Osteocyte (in vitro differentiated cells): ENCODE results near the gene COL10A1. TPM values are rescaled to one million over a fixed set of nuclear protein-coding genes. Genes with fewer than 3 reads are reported as not detected.

Experiments
- DNase-seq: peaks from one replicate; pipeline ENCODE4 v3.0.0; 2021; ENCODE audit warnings: mixed read lengths; ENCODE audit not compliant: unreplicated experiment; ENCODE audit errors: extremely low spot score
- H3K27ac Mint-ChIP-seq: one replicate; pipeline ENCODE4 v1.8.0; 2021; ENCODE audit warnings: mild to moderate bottlenecking, mixed read lengths; ENCODE audit not compliant: unreplicated experiment
- H3K27me3 Mint-ChIP-seq: one replicate; pipeline ENCODE4 v1.8.0; 2021; ENCODE audit warnings: mixed read lengths; ENCODE audit not compliant: unreplicated experiment
- H3K36me3 Mint-ChIP-seq: one replicate; pipeline ENCODE4 v1.8.0; 2021; ENCODE audit warnings: mixed read lengths; ENCODE audit not compliant: unreplicated experiment
- H3K4me1 Mint-ChIP-seq: one replicate; pipeline ENCODE4 v1.8.0; 2021; ENCODE audit warnings: mixed read lengths; ENCODE audit not compliant: unreplicated experiment
- H3K4me3 Mint-ChIP-seq: one replicate; pipeline ENCODE4 v1.8.0; 2021; ENCODE audit warnings: mild to moderate bottlenecking, moderate library complexity, mixed read lengths; ENCODE audit not compliant: unreplicated experiment
- H3K9me3 Mint-ChIP-seq: one replicate; pipeline ENCODE4 v1.8.0; 2021; ENCODE audit warnings: mixed read lengths; ENCODE audit not compliant: unreplicated experiment
- total RNA-seq: library from RNA; stranded (reverse); gene quantifications from 2 replicates; pipeline ENCODE4 v1.2.1, GENCODE V29; 2021
- TF ChIP-seq, protein P1 (sequence below): fragments of 200-600 bp; sonication (generic); IDR thresholded peaks from 2 replicates; pipeline ENCODE4 v1.5.0; 2021; ENCODE audit warnings: antibody characterized with exemption, mild to moderate bottlenecking, moderate library complexity

The COL10A1 gene
- total RNA-seq, 1 donor from 2014 or later, result not detected

DNA sequence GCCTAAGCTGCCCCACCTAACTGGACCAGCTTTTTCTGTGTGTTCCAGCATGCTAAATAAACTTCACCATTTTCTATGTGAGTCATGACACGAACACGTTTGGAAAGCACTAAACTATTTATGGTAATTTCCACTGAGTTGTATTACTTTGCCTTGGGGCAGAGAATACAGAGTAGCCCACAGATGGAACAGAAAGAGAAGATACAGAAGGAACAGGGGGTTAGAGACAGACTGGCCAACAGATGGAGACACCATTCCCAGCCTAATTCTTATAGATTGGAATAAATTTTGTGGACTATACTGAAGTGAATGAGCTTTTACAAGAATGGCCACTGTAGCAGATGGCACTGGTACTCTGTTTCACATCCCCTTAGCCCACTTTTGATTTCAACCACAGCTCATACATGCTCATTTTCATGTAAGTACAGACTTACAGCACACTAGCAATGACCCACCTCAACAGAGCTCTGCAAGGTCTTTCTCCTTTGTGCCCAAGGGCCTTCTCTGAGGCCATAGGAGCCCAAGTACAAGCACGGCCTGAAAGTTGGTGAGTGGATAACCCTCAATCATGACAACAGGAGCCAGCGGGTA, 38.4 kb downstream of the COL10A1 start:
- peak overlapping the region; percentile 1 for H3K27ac Mint-ChIP-seq
- no peaks in the 10 kb centered on the region for H3K27me3 Mint-ChIP-seq
- TF ChIP-seq, protein P1, sequence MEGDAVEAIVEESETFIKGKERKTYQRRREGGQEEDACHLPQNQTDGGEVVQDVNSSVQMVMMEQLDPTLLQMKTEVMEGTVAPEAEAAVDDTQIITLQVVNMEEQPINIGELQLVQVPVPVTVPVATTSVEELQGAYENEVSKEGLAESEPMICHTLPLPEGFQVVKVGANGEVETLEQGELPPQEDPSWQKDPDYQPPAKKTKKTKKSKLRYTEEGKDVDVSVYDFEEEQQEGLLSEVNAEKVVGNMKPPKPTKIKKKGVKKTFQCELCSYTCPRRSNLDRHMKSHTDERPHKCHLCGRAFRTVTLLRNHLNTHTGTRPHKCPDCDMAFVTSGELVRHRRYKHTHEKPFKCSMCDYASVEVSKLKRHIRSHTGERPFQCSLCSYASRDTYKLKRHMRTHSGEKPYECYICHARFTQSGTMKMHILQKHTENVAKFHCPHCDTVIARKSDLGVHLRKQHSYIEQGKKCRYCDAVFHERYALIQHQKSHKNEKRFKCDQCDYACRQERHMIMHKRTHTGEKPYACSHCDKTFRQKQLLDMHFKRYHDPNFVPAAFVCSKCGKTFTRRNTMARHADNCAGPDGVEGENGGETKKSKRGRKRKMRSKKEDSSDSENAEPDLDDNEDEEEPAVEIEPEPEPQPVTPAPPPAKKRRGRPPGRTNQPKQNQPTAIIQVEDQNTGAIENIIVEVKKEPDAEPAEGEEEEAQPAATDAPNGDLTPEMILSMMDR, result peak; percentile 42
- no peaks in the 10 kb centered on the region for H3K9me3 Mint-ChIP-seq
- no peak overlapping the region for H3K4me3 Mint-ChIP-seq
- H3K4me1 Mint-ChIP-seq, result peaks cover 14% of the 10 kb centered on the region
- H3K36me3 Mint-ChIP-seq, result no peaks in the 10 kb centered on the region
- no peak for DNase-seq

DNA sequence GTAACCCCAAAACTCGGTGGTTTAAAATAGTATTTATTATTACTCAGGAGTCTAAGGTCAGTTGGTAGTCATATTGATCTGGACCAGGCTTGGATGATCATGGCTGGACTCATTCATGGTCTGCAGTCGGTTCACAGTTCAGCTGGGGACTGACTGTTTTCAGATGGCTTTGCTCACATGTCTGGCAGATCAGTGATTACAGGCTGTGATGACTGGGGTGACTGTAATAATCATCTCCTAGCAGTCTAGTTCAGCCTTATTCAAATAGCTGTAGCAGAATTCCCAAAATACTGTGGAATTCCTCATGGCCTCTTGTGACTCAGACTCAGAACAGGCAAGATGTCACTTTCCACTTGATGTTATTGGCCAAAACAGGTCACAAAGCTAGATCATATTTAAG, 41.6 kb downstream of the COL10A1 start:
- H3K36me3 Mint-ChIP-seq, result no peaks in the 10 kb centered on the region
- H3K4me3 Mint-ChIP-seq, result no peak overlapping the region
- TF ChIP-seq, protein P1, result no peak
- no peaks in the 10 kb centered on the region for H3K27me3 Mint-ChIP-seq
- H3K9me3 Mint-ChIP-seq, result no peaks in the 10 kb centered on the region
- DNase-seq, result no peak
- no peak overlapping the region for H3K27ac Mint-ChIP-seq
- peaks cover 14% of the 10 kb centered on the region for H3K4me1 Mint-ChIP-seq

DNA sequence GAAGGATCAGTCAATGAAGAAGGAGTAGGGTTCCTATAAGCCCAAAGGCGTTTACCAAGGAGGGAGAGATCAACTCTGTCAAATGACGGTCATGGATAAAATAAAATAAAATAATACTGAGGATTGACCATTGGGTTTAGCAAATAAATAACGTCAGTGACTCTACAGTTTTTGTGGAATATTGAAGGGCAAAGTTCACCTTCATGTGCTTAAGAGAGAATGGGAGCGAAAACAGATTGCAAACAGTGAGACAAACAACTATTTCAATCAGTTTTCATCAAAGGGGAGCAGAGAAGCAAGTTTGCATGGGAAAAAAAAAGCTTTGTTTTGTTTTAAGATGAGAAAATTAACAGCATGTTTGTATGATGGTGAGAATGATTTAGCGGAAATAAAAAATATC, 42.9 kb downstream of the COL10A1 start:
- Mint-ChIP-seq H3K4me3 (no peak overlapping the region), H3K27ac (no peak overlapping the region)
- DNase-seq, result no peak

DNA sequence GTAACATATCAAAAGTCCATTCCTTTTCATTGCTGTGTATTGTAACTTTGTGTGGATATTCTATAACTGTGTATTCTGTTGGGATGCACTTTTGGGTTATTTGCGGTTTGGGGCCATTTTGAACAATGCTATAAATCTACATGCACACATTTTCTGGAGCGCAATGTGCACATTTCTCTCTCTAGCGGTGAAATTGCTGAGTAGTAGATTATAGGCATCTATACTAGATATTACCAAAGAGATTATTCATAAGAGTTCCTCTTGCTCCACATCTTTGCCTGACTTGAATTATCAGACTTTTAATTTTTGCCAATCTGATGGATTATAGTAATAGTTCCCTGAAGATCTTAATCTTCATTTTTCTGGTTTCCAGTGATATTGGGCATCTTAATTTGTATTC, 47.0 kb downstream of the COL10A1 start:
- no peaks in the 10 kb centered on the region for H3K27me3 Mint-ChIP-seq
- DNase-seq, result no peak

More for the DNA sequence above, 42.9 kb downstream of the COL10A1 start:
- no peaks in the 10 kb centered on the region for H3K9me3 Mint-ChIP-seq
- peaks cover 12% of the 10 kb centered on the region for H3K4me1 Mint-ChIP-seq
- no peaks in the 10 kb centered on the region for H3K36me3 Mint-ChIP-seq
- H3K27me3 Mint-ChIP-seq, result no peaks in the 10 kb centered on the region
- TF ChIP-seq, protein P1, result no peak

DNA sequence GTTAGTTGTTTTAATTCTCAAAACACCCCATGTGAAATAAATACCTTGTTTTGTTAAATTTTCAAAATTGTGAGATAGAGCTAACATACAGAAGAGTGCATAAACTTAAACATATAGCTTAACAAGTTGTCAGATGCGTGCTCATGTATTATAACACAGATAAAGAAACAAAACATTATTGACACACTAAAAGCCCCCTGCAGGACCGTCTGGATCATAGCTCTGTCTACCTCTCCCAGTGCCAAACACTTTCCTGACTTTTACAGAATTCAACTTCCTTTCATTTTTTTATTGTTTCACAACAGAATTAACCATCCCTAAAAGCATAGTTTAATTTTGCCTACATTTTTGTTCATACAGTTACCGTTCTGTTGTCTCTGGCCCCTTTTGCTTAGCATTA, 47.4 kb downstream of the COL10A1 start:
- no peaks in the 10 kb centered on the region for H3K4me1 Mint-ChIP-seq
- DNase-seq, result no peak
- no peaks in the 10 kb centered on the region for H3K9me3 Mint-ChIP-seq

More for the DNA sequence above, 47.0 kb downstream of the COL10A1 start:
- no peaks in the 10 kb centered on the region for H3K36me3 Mint-ChIP-seq
- no peaks in the 10 kb centered on the region for H3K9me3 Mint-ChIP-seq
- TF ChIP-seq, protein P1, result no peak
- H3K4me1 Mint-ChIP-seq, result no peaks in the 10 kb centered on the region
- H3K27ac Mint-ChIP-seq, result no peak overlapping the region
- no peak overlapping the region for H3K4me3 Mint-ChIP-seq

More for the DNA sequence above, 47.4 kb downstream of the COL10A1 start:
- H3K27ac Mint-ChIP-seq, result no peak overlapping the region
- TF ChIP-seq, protein P1, result no peak
- H3K27me3 Mint-ChIP-seq, result no peaks in the 10 kb centered on the region
- no peaks in the 10 kb centered on the region for H3K36me3 Mint-ChIP-seq
- no peak overlapping the region for H3K4me3 Mint-ChIP-seq
